Measurements from ENCODE around the gene GALNT6.

- TF ChIP-seq POLR2A (IDR thresholded peaks at IDR 0.05; ENCODE audit: low read depth, low read length), result no peak
- TF ChIP-seq TAF1 (IDR thresholded peaks at IDR 0.05; ENCODE audit: borderline replicate concordance, low read depth, low read length), result no peak
Observed at GRCh38 chr12:51406859-51407258, 15.7 kb upstream of the GALNT6 start.

Data from GM12892 (cell line).